HEK293 (cell line): ENCODE data around the gene CYP27A1.
"Not testable (repeated sequence)": the region's sequence is repeated elsewhere in the genome, so short reads cannot be mapped to it uniquely, and the experiment has no call there.

ENCODE experiments used
- CTCF ChIA-PET: fragments of 350-600 bp; formaldehyde crosslinking; extraction: SDS; loops from one replicate; lab custom pipeline; 2021; ENCODE audit warnings: antibody characterized with exemption; lab: Yijun Ruan, JAX
- POLR2A ChIA-PET: fragments of 300-600 bp; formaldehyde crosslinking; extraction: SDS; loops from one replicate; lab custom pipeline; 2020; ENCODE audit warnings: antibody characterized with exemption, inconsistent platforms; lab: Yijun Ruan, JAX
- H3K27ac ChIP-seq: fragments of 200-500 bp; sonication (Bioruptor generic); 2 replicates; pipeline ENCODE4 v1.5.1; 2014; ENCODE audit warnings: low read depth, low read length, control low read depth, inconsistent platforms; ENCODE audit errors: extremely low read depth
- H3K36me3 ChIP-seq, 2 experiments: fragments of 200-500 bp in 1 of 2; sonication (Bioruptor generic) in 1 of 2; 1 replicate in 1 of 2; 2 replicates in 1 of 2; pipeline ENCODE4 v1.5.1; 2014 to 2017; ENCODE audit warnings: inconsistent platforms in 2 of 2, low read length in 2 of 2; ENCODE audit not compliant: control insufficient read depth in 2 of 2, insufficient read depth in 1 of 2
- H3K4me1 ChIP-seq: fragments of 200-500 bp; sonication (Bioruptor generic); 2 replicates; pipeline ENCODE4 v1.5.1; 2014; ENCODE audit warnings: mild to moderate bottlenecking, low read length, inconsistent platforms; ENCODE audit not compliant: control insufficient read depth, insufficient read depth
- H3K4me3 ChIP-seq: 2 replicates; pipeline ENCODE4 v1.5.1; 2011; ENCODE audit warnings: low read depth, mild to moderate bottlenecking, control low read depth, low read length, moderate library complexity
- H3K9me3 ChIP-seq: fragments of 200-500 bp; sonication (Bioruptor generic); 2 replicates; pipeline ENCODE4 v1.5.1; 2014; ENCODE audit warnings: low read depth, low read length, inconsistent platforms; ENCODE audit not compliant: control insufficient read depth, insufficient read depth
- HOXD13 ChIP-seq: sonication (generic); formaldehyde crosslinking; IDR thresholded peaks from 2 replicates; pipeline ENCODE4 v1.8.0; 2022; ENCODE audit warnings: missing genetic modification reagents, borderline replicate concordance
- PBX3 ChIP-seq: sonication (generic); formaldehyde crosslinking; IDR thresholded peaks from 2 replicates; pipeline ENCODE4 v1.8.1; 2022; ENCODE audit warnings: mild to moderate bottlenecking, moderate library complexity, missing genetic modification reagents
- PRDM2 ChIP-seq: fragments of 450-650 bp; formaldehyde crosslinking; IDR thresholded peaks from 2 replicates; pipeline ENCODE4 v1.5.1; 2016; ENCODE audit warnings: missing biosample characterization, missing genetic modification characterization, borderline replicate concordance
- TCF7L2 ChIP-seq: IDR thresholded peaks from 2 replicates; pipeline ENCODE4 v1.6.1; 2011; ENCODE audit warnings: low read depth, mild to moderate bottlenecking, inconsistent platforms, low read length, moderate library complexity, borderline replicate concordance
- ZBTB21 ChIP-seq: fragments of 450-650 bp; formaldehyde crosslinking; IDR thresholded peaks from 2 replicates; pipeline ENCODE4 v1.5.1; 2017; ENCODE audit warnings: missing biosample characterization, missing genetic modification characterization
- ZBTB8A ChIP-seq: fragments of 450-650 bp; formaldehyde crosslinking; IDR thresholded peaks from 2 replicates; pipeline ENCODE4 v1.5.1; 2016; ENCODE audit warnings: missing biosample characterization, missing genetic modification characterization
- ZNF114 ChIP-seq: fragments of 450-650 bp; formaldehyde crosslinking; IDR thresholded peaks from 2 replicates; pipeline ENCODE4 v1.5.0; 2017; ENCODE audit warnings: missing biosample characterization, missing genetic modification characterization
- ZNF146 ChIP-seq: fragments of 450-650 bp; formaldehyde crosslinking; IDR thresholded peaks from 2 replicates; pipeline ENCODE4 v1.5.1; 2016; ENCODE audit warnings: missing biosample characterization, missing genetic modification characterization
- ZNF174 ChIP-seq: fragments of 450-650 bp; formaldehyde crosslinking; IDR thresholded peaks from 2 replicates; pipeline ENCODE4 v1.5.0; 2017; ENCODE audit warnings: missing biosample characterization, mild to moderate bottlenecking, missing genetic modification characterization
- ZNF24 ChIP-seq: fragments of 450-650 bp; formaldehyde crosslinking; IDR thresholded peaks from 2 replicates; pipeline ENCODE4 v1.5.1; 2016; ENCODE audit warnings: missing biosample characterization, missing genetic modification characterization
- ZNF248 ChIP-seq: fragments of 450-650 bp; formaldehyde crosslinking; IDR thresholded peaks from 2 replicates; pipeline ENCODE4 v1.5.1; 2017; ENCODE audit warnings: missing biosample characterization, missing genetic modification characterization
- ZNF341 ChIP-seq: fragments of 450-650 bp; formaldehyde crosslinking; IDR thresholded peaks from 2 replicates; pipeline ENCODE4; 2016; ENCODE audit warnings: low read depth, missing biosample characterization, missing genetic modification characterization
- ZNF362 ChIP-seq: fragments of 450-650 bp; formaldehyde crosslinking; IDR thresholded peaks from 2 replicates; pipeline ENCODE4 v1.5.1; 2016; ENCODE audit warnings: missing biosample characterization, missing genetic modification characterization
- ZNF37A ChIP-seq: fragments of 450-650 bp; IDR thresholded peaks from 2 replicates; pipeline ENCODE4 v1.5.1; 2018; ENCODE audit warnings: missing biosample characterization, missing genetic modification characterization
- ZNF549 ChIP-seq: fragments of 450-650 bp; IDR thresholded peaks from 2 replicates; pipeline ENCODE4 v1.5.1; 2018; ENCODE audit warnings: missing biosample characterization, missing genetic modification characterization, mild to moderate bottlenecking, inconsistent platforms, moderate library complexity

The CYP27A1 gene

GRCh38 chr2:218761795-218762194, 20.2 kb upstream of the CYP27A1 start (continued):
- TF ChIP-seq TCF7L2 (no peak), ZNF24 (tag by site-specific recombination) (no peak), ZNF146 (tag by site-specific recombination) (no peak), HOXD13 (CRISPR knock-in tag) (no peak), PRDM2 (tag by site-specific recombination) (no peak), ZBTB21 (tag by site-specific recombination) (no peak), ZNF341 (tag by site-specific recombination) (no peak)

- H3K4me3 ChIP-seq, H3K36me3 ChIP-seq, H3K9me3 ChIP-seq, POLR2A ChIA-PET, CTCF ChIA-PET, H3K4me1 ChIP-seq, H3K27ac ChIP-seq: not testable (repeated sequence)
Measured at GRCh38 chr2:218772759-218773158, 9.2 kb upstream of the CYP27A1 start.

GRCh38 chr2:218773881-218774280, 8.1 kb upstream of the CYP27A1 start:
- Histone ChIP-seq H3K27ac (no peak overlapping the region), H3K36me3 (no peaks in the 10 kb centered on the region), H3K4me1 (no peaks in the 10 kb centered on the region), H3K9me3 (no peaks in the 10 kb centered on the region), H3K4me3 (no peak overlapping the region)
- CTCF ChIA-PET: interaction anchor here (0.5 kb wide), 1 partner anchor 206 kb away, joined by 3 read pairs; no protein-coding TSS in a partner anchor
- no peak for TF ChIP-seq ZNF248 (tag by site-specific recombination)
- no peak for TF ChIP-seq ZNF362
- no peak for TF ChIP-seq ZNF174 (tag by site-specific recombination)
- POLR2A ChIA-PET: no interaction called here

GRCh38 chr2:218776488-218776887, 5.5 kb upstream of the CYP27A1 start:
- no peaks in the 10 kb centered on the region for H3K4me1 ChIP-seq
- POLR2A ChIA-PET: no interaction called here

More at GRCh38 chr2:218776488-218776887, 5.5 kb upstream of the CYP27A1 start:
- no peak for TF ChIP-seq ZNF114 (tag by site-specific recombination)
- no peak for TF ChIP-seq PBX3 (CRISPR knock-in tag)
- no peak for TF ChIP-seq ZNF37A
- TF ChIP-seq ZNF549 (tag by site-specific recombination): no peak
- no peak for TF ChIP-seq ZBTB8A (tag by site-specific recombination)
- H3K27ac ChIP-seq: no peak overlapping the region
- no peaks in the 10 kb centered on the region for H3K36me3 ChIP-seq
- no peaks in the 10 kb centered on the region for H3K9me3 ChIP-seq
- CTCF ChIA-PET: no interaction called here
- no peak overlapping the region for H3K4me3 ChIP-seq
